HL-60 (cell line): ENCODE measurements around the gene ADAMTS12.

ENCODE experiments used
- DNase-seq, 2 experiments: peaks; one replicate each; pipeline ENCODE4 v3.0.0-alpha.2; 2010 to 2020; ENCODE audit warnings: low read depth in 1 of 2, low spot score in 1 of 2
- H3K27ac ChIP-seq: fragments of 250-450 bp; sonication (Bioruptor Pico); replicated peaks from 2 replicates; pipeline ENCODE4 v1.5.1; 2020; ENCODE audit warnings: mild to moderate bottlenecking, moderate library complexity
- H3K27me3 ChIP-seq: fragments of 250-450 bp; sonication (Bioruptor Pico); 2 replicates; pipeline ENCODE4 v1.5.1; 2021; ENCODE audit warnings: mild to moderate bottlenecking, moderate library complexity; ENCODE audit not compliant: insufficient read depth, poor library complexity, severe bottlenecking
- H3K4me3 ChIP-seq: replicated peaks from 2 replicates; pipeline ENCODE4 v1.5.1; 2011; ENCODE audit warnings: mild to moderate bottlenecking, control low read depth, low read length; ENCODE audit not compliant: insufficient read depth
- GABPA ChIP-seq: IDR thresholded peaks from 2 replicates; pipeline ENCODE4 v1.6.1; 2012; ENCODE audit warnings: low read depth
- POLR2AphosphoS5 ChIP-seq: IDR thresholded peaks from 2 replicates; pipeline ENCODE4 v1.6.1; 2012; ENCODE audit warnings: low read depth
- SPI1 ChIP-seq: IDR thresholded peaks from 2 replicates; pipeline ENCODE4 v1.6.1; 2012; ENCODE audit warnings: low read depth, mild to moderate bottlenecking, borderline replicate concordance
- TF ChIP-seq, protein P1 (sequence below): IDR thresholded peaks from 2 replicates; pipeline ENCODE4 v1.6.1; 2012; ENCODE audit warnings: low read depth; ENCODE audit not compliant: insufficient replicate concordance
- TF ChIP-seq, protein P2 (sequence below): IDR thresholded peaks from one replicate; pipeline ENCODE4 v1.5.1; 2011; ENCODE audit warnings: low read length, control low read depth, inconsistent platforms; ENCODE audit not compliant: insufficient read depth

The ADAMTS12 gene

DNA sequence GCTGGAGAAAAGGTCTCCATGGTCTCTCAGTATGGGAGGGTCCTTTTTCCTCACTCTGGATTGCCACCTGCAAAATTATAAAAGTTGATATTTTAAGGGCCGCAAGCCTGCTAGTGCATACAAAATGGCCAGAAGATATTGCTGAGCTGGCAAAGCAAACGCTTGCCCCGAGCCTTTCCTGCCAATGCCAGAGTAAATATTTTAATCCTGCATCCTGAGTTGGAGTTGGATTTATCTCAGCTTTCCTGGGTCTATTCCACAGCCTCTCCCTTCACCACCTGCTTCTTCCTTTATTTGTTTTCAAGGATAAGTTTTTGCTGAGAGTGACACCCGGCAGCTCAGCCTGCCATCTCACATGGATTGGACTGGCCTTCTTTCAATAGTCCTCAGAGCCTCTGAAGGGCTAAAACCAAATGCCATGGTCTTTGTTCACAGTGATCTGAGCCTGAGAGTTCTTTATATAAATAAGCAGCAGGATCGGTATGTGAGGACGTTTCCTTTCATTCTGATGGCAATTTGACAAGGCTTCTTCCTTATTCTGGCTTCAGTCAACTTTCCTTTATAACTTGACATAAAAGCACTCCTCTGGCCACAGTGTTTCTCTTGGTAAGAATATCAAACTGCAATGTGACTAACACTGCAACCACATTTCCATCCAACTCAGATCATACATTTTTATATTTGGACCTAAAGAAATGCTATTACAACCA is 170.1 kb downstream of the ADAMTS12 start:
- Histone ChIP-seq H3K27me3 (no peaks in the 10 kb centered on the region), H3K27ac (no peak overlapping the region), H3K4me3 (no peak overlapping the region)
- TF ChIP-seq, protein P1, sequence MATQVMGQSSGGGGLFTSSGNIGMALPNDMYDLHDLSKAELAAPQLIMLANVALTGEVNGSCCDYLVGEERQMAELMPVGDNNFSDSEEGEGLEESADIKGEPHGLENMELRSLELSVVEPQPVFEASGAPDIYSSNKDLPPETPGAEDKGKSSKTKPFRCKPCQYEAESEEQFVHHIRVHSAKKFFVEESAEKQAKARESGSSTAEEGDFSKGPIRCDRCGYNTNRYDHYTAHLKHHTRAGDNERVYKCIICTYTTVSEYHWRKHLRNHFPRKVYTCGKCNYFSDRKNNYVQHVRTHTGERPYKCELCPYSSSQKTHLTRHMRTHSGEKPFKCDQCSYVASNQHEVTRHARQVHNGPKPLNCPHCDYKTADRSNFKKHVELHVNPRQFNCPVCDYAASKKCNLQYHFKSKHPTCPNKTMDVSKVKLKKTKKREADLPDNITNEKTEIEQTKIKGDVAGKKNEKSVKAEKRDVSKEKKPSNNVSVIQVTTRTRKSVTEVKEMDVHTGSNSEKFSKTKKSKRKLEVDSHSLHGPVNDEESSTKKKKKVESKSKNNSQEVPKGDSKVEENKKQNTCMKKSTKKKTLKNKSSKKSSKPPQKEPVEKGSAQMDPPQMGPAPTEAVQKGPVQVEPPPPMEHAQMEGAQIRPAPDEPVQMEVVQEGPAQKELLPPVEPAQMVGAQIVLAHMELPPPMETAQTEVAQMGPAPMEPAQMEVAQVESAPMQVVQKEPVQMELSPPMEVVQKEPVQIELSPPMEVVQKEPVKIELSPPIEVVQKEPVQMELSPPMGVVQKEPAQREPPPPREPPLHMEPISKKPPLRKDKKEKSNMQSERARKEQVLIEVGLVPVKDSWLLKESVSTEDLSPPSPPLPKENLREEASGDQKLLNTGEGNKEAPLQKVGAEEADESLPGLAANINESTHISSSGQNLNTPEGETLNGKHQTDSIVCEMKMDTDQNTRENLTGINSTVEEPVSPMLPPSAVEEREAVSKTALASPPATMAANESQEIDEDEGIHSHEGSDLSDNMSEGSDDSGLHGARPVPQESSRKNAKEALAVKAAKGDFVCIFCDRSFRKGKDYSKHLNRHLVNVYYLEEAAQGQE = no peak
- TF ChIP-seq POLR2AphosphoS5 (no peak), SPI1 (no peak), GABPA (no peak)
- TF ChIP-seq, protein P2, sequence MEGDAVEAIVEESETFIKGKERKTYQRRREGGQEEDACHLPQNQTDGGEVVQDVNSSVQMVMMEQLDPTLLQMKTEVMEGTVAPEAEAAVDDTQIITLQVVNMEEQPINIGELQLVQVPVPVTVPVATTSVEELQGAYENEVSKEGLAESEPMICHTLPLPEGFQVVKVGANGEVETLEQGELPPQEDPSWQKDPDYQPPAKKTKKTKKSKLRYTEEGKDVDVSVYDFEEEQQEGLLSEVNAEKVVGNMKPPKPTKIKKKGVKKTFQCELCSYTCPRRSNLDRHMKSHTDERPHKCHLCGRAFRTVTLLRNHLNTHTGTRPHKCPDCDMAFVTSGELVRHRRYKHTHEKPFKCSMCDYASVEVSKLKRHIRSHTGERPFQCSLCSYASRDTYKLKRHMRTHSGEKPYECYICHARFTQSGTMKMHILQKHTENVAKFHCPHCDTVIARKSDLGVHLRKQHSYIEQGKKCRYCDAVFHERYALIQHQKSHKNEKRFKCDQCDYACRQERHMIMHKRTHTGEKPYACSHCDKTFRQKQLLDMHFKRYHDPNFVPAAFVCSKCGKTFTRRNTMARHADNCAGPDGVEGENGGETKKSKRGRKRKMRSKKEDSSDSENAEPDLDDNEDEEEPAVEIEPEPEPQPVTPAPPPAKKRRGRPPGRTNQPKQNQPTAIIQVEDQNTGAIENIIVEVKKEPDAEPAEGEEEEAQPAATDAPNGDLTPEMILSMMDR = no peak
- no peak for DNase-seq

DNA sequence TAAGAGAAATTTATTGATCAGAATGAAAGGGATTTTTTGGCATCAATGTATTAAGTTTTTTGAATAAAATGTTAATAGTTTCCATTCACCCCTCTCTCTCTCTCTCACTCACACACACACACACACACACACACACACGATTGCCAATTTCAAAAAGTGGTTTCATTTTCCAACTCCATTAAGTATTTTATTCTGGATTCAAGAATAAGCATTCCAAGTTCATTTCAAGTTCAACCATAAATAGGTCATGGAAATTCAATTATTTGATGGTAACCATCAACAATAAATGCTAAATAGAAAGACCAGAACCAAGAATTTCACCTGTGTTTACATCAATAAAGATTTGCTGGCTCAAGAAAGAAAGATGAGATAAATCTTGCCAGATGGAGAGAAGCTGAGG is 171.6 kb downstream of the ADAMTS12 start:
- Histone ChIP-seq H3K4me3 (no peak overlapping the region), H3K27ac (no peak overlapping the region), H3K27me3 (no peaks in the 10 kb centered on the region)
- TF ChIP-seq POLR2AphosphoS5 = no peak
- TF ChIP-seq SPI1 = no peak
- TF ChIP-seq, protein P2 = no peak
- TF ChIP-seq GABPA = no peak
- TF ChIP-seq, protein P1 = no peak
- no peak for DNase-seq

DNA sequence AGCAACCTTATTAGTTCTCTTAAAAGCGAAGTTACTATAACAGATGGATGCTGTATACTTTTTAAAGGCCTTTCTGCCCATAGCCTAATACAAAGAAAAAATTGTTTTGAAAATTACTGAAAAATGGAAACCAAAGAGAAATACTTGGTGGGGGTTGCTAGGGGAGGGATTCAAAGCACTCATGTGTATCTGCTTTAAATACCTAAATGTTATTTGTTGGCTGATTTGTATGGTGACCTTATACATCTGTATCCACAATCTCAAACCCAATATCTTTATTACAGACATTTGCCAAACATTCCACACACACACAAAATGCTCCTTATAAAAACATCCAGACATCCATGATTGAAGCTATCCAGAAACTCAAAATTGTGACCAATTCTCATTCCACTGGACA is 172.0 kb downstream of the ADAMTS12 start:
- no peak overlapping the region for H3K27ac ChIP-seq
- DNase-seq = no peak
- no peaks in the 10 kb centered on the region for H3K27me3 ChIP-seq
- TF ChIP-seq, protein P1 = no peak
- TF ChIP-seq, protein P2 = no peak
- TF ChIP-seq GABPA (no peak), SPI1 (no peak), POLR2AphosphoS5 (no peak)
- no peak overlapping the region for H3K4me3 ChIP-seq
